Urothelium cell line (cell line): ENCODE data around the gene ZNF76.

Experiments
- DNase-seq: peaks from one replicate; pipeline ENCODE4 v3.0.0; 2011; ENCODE audit warnings: low spot score, mixed read lengths
- FAIRE-seq: peaks from 2 replicates; lab custom pipeline; 2011; peaks lifted over from hg19 to GRCh38; lab: Jason Lieb, UNC

ZNF76 gene

GRCh38 chr6:35259194-35259947, at the start of gene ZNF76:
Gene ZNF76 (plus strand): TSS chr6:35259735. CDS start chr6:35281152, 21,417 bp downstream.
- DNase-seq (peak; percentile 100), FAIRE-seq (no peak)

GRCh38 chr6:35213298-35213791, 46.2 kb upstream of the ZNF76 start:
- no peak for FAIRE-seq
- DNase-seq: no peak

- FAIRE-seq: no peak
- peak; percentile 70 for DNase-seq
Measured at GRCh38 chr6:35213824-35214756, 45.4 kb upstream of the ZNF76 start, which contains the start of gene SCUBE3. Gene SCUBE3 (plus strand): TSS chr6:35213956. CDS start chr6:35214419, 463 bp downstream.

DNA sequence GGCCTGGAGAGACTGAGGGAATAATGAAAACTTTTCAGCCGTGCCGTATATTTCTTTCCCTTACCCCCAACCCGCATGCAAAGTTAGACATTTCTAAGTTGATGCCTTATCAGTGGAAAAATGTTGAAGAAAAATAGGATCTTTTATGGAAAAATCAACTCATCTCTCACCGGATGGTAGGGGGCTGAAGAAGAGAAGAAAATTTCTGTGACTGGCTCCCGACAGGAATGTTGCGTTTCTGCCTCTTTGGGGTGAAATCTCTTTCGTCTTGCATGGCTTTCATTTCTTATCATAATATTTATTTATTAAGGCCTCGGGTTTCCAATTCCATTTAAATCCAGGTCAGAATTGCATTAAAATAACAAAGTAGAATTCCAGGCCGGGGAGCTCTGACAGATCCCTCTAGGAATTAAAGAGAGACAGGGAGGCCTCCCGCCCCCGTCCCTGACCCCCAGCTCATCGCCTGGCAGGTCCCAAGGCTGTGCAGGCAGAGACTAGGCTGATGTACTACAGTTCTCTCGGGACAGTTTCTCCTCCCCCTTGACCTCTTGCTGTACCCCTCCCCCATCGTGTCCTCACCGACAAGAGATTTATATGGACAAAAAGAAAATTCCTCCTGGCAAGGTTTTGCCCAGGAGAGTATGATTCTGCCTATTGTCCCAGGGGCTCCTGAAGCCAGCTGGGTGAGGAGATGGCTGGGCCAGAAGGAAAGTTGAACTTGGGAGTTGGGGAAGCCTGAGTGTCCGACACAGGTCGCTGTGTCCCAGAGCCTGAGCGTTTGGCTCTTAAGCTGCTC, 44.5 kb upstream of the ZNF76 start:
- no peak for FAIRE-seq
- DNase-seq: no peak

GRCh38 chr6:35215665-35216411, 43.7 kb upstream of the ZNF76 start:
- FAIRE-seq (no peak), DNase-seq (no peak)

DNA sequence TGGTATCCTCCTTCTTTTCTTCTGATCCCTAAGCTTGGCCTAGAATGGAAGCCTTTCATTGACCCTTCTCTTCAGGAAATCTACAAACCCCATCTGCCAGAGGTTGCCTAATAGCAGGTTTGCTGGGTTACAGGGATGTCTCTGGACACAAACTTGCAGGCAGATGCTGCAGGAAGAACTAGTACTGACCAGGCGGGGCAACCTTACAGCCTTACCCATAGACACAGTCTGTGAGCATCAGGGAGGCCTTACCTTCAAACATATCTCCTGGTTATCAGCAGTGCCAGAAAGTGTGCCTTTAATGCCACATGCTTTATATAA, 43.2 kb upstream of the ZNF76 start:
- DNase-seq (no peak), FAIRE-seq (no peak)

DNA sequence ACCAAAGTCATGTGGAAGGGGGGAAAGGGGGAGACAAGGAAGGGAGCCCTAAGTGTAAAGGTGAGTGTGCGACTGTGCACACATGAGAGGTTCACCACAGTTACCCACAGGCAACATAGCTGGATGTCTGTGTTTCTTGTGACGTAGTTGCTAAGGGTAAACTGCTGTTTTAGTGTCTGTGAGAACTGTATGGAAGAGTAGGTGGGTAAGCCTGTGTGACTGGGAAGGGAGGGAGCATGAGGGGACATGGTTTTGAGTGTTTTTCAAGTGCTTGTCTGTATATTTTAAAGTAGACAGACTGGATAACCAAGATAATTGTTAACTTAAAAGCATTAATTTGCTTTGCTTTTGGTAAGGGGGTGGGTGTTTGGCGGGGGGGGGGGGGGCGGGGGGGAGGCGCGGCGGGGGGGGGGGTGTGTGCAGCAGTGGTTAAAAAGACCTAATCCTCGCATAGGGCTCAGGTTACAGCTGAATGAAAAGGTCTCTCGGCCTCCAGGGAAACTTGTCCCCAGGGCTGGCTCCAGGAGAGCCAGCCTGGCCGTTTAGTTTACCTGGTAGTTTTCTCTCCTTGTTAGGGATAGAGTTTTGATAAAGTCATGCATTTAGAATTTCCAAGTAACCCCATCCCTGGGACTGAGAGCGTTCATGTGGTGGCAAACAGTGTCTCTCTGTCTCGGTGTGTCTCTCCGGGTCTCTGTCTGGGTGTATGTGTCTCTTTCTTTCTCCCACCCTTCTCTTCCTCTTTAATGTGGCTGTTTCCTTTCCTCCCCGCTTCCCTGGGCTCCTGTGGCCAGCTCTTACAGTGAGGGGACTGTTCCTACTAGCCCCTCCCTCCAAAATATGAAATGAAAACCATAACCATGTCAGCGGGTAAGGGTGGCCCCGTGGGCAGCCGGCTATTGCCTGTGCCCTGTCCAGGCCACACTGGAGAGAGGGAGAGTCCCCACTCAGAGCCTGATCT, 42.4 kb upstream of the ZNF76 start:
- DNase-seq (peak; percentile 31), FAIRE-seq (no peak)

DNA sequence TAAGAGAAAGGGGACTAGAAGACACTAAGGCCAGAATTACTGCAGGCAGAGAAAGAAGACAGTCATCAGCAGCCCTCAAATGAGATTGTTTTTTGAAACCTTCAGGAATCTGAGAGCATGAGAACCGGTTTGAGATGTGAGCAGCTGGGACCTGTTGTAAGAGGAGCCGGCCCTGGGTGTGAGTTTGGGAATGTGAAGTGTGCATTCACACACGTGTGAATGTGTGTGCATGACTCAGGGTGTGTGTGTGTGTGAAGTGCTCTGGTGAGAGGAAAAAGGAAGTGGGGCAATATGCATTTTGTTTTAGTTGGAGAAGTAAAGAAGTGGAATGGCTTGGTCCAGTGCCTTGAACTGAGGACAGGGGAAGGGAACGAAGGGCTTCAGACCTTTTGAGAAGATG, 41.5 kb upstream of the ZNF76 start:
- FAIRE-seq (no peak), DNase-seq (no peak)

DNA sequence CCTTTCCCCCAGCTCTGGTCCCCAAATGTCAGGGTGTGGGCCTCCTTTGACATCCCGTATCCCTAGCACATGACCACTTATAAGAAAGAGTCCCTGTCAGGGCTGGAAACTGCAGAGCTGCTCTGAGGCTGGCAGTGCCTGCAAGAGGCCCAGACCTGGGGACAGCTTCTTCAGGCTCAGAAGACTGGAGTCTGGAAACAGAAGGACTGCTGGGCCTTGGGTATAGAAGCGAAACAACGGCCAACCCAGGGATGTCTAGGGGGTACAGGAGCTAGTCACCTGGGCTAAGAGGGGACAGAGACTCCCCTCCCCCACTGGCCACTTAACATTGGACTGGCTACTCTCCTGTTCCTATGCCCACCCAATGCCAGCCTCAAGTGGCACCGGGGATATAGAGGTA, 41.1 kb upstream of the ZNF76 start:
- FAIRE-seq (no peak), DNase-seq (no peak)

DNA sequence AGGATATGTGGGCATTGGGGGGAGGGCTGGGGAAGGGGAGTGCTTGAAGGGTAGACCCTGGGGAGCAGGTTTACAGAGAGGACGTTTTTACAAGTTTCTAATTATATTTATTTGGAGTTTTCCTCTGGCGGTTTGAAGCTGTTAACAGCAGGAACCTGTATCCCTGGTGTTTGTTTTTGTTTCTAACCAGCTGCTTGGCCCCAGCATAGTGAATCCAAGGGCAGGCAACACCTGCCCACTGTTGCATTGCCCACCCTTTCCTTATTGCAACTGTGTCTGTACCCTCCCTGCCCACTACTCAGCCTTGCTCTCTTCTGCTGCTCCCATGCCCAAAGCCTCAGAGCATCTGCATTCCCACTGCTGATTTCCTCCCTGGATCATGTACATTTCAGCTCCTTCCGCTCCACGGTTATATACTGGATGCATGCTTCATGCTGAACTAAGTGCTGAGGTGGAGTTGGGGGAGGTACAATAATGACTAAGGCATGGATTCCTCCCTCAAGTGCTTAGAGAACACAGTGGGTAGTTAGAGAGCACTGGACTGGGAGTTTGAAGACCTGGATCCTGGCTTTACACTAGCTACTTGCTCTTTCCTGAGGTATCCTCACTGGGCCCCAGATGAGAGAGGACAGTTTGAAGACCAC, 39.7 kb upstream of the ZNF76 start:
- DNase-seq: no peak
- peak; percentile 23 for FAIRE-seq

DNA sequence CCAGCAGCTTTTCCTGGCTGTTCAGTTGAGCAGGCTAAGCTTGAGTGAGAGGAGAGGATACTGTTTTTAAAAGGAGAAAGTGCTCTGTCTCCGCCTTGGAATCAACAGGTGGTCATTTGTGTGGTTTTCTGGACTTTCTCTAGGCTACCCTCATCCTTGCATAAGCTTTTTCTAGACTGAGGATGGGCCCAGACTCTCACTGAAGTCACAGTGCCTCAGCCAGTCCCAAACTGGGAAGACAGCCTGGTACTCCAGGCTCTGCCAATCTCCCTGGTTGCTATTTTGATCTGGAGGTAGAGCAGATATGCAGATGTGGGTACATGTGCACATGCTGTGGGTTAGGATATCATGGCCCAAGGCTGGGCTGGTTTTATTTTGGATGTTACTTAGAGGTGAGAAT, 38.8 kb upstream of the ZNF76 start:
- FAIRE-seq: no peak
- DNase-seq: no peak

DNA sequence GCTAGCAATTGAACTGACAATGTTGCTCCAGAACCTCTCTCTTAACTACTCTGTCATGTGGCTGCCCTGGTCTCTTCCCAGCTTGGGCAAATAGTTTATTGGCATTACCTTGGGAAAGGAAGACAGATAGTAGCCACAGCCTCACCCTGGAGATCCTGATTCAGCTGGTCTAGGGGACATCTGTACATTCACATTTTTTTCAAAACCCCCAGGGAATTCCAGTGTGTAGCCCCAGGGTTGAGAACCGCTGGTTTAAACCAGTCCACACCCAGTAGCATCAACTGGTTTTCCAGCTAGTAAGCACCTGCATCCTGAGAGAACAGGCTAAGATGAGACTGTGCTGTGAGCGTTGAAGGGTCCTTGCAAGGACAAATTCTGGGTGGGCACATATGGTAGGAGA, 36.1 kb upstream of the ZNF76 start:
- no peak for FAIRE-seq
- no peak for DNase-seq

GRCh38 chr6:35224720-35225119, 34.8 kb upstream of the ZNF76 start:
- no peak for FAIRE-seq
- no peak for DNase-seq

- DNase-seq (no peak), FAIRE-seq (no peak)
Measured at GRCh38 chr6:35228481-35228880, 31.1 kb upstream of the ZNF76 start.

DNA sequence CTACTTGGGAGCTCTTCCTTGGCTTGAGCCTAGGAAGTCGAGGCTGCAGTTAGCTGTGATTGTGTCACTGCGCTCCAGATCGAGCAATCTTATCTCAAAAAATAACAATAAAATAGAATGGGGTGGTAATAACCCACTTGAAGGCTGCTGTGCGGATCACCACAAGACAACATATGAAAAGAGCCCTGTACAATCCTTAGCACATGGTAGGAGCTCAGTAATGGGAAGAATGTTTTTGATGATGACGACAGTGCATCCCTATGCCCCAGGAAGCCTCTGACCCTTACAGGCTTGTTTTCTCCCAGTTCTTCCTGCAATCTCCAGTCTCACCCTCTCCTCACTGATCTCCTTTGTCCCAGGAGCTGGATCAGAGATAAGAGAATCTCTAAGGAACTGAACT, 30.2 kb upstream of the ZNF76 start:
- FAIRE-seq: no peak
- no peak for DNase-seq

GRCh38 chr6:35230498-35230897, 29.0 kb upstream of the ZNF76 start:
- DNase-seq: no peak
- FAIRE-seq: no peak

GRCh38 chr6:35230950-35231349, 28.6 kb upstream of the ZNF76 start:
- DNase-seq (no peak), FAIRE-seq (no peak)

- no peak for DNase-seq
- no peak for FAIRE-seq
Measured at GRCh38 chr6:35231563-35231962, 28.0 kb upstream of the ZNF76 start.

DNA sequence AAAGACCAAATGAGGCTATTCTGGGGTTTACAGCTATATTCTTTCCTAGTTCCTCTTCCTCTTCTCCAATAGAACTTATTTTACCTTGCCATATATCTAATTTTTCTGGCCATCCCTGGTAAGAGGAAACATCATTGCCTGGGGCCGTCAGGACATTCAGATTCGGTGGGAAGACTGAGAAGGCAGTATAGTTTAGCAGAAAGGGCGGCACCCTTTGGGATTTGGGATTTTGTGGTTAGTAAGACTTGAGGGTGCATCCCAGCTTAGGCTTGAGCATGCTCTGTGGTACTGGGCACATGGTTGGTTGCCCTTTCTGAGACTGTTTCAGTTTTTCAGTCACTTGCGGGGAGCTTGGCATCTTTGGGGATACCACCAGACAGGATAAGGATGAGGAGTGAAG, 24.6 kb upstream of the ZNF76 start:
- FAIRE-seq: no peak
- DNase-seq: no peak
